Right kidney (tissue), 1 donor: ENCODE results near the gene FN1.

Experiments
- DNase-seq: peaks from one replicate; pipeline ENCODE4 v3.0.0-alpha.2; 2016

The FN1 gene

DNA sequence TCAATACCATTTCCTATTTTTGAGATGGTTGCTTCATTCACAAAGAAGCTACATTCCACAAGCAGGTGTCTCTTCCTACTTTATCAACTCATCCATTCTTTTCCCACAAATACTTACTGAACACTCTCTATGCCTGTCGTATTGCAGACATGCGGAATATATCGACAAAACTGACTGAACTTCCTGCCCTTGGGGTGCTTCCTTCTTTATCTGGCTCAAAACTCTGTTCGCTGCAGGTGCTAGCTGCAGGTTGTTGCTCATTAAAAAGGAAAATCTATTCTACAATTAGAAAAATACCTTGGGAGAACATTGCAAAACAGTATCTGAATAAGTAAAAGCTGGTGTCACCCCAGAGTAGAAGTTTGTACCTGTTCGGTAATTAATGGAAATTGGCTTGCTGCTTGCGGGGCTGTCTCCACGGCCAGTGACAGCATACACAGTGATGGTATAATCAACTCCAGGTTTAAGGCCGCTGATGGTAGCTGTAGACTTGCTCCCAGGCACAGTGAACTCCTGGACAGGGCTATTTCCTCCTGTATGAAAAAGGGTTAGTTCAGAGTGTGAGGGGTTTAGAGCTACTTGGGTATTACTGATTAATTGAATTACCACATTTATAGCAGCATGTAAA, 52.1 kb downstream of the FN1 start:
- DNase-seq: no peak

DNA sequence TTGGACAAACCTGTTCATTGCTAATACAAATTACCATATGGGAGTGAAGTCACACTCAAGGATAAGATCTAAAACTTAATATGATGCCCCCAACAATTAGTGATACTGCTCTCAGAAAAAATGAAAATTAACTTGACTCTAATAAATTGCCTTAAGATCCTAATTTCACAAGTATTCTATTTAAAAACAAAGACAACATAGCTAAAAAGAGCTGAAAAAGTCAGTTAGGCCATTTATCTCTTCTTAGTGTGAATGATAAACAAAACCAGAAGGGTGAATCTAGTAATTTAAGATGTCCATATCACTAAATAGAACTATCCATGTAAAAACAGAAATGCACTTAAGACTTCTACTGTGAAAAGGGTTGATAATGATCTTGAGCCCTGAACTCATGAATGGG, 53.4 kb downstream of the FN1 start:
- DNase-seq: no peak

DNA sequence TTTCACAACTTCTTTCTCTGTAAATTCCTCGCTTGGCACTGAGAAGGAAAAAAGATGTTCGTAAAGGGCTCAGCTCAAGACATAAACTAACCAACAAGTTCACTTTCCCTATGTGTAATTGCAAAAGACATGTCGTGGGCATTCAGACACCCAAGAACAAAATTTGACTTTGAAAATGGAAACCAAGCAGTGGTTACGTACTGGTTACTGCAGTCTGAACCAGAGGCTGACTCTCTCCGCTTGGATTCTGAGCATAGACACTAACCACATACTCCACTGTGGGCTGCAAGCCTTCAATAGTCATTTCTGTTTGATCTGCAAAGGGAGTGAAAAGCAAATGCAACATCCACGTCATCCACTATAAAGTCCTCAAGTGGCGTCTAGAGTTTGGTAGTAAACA, 53.9 kb downstream of the FN1 start:
- no peak for DNase-seq

DNA sequence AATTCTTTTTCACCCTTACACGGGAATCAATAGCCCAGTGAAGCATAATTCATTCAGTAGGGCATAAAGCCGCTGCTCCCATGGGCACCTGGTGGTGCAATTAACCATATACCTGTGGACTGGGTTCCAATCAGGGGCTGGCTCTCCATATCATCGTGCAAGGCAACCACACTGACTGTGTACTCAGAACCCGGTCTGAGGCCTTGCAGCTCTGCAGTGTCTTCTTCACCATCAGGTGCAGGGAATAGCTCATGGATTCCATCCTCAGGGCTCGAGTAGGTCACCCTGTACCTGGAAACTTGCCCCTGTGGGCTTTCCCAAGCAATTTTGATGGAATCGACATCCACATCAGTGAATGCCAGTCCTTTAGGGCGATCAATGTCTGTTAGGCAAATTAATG, 55.2 kb downstream of the FN1 start:
- no peak for DNase-seq

DNA sequence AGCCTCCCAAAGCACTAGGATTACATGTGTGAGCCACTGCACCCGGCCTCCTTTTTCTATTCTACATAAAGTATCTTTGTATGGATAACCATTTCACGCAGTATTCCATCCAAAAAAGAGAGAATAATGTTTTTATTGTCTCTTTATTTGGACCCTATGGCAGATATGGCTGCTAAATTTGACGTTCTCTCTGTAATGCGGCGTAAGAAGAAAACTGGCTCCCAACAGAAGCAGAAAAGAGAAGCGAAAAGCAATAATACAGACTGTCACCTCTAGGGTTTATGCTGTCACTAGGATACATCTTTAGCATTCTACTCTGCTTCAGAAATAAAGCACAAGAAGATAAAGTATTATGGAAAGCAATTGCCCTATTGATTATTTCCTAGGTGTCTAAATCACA, 55.9 kb downstream of the FN1 start:
- no peak for DNase-seq

DNA sequence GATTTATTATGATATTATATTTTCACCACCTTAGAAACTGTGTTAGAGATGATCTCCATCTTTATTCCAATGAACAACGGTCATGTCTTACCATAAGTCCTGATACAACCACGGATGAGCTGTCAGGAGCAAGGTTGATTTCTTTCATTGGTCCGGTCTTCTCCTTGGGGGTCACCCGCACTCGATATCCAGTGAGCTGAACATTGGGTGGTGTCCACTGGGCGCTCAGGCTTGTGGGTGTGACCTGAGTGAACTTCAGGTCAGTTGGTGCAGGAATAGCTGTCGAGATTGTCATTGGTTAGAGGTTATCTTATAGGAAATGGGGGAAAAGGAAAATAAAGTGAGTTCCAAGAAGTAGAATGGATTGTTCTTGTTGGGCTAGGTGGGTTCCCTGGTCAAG, 56.8 kb downstream of the FN1 start:
- DNase-seq: no peak

DNA sequence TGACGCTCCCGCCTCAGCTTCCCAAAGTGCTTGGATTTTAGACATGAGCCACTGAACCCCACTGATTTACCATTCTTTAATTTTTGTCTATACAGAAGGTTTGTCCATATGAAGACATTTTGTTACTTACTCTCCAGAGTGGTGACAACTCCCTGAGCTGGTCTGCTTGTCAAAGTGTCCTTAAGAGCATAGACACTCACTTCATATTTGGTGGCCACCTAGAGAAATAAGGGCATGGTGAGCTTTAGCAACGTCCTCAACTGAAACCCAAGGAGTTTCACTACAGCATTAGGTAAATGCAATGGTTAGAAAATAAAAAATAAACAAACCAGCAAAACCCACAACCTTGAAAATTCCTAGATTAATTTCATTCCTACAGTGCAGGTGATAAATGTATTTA, 57.8 kb downstream of the FN1 start:
- DNase-seq: no peak

DNA sequence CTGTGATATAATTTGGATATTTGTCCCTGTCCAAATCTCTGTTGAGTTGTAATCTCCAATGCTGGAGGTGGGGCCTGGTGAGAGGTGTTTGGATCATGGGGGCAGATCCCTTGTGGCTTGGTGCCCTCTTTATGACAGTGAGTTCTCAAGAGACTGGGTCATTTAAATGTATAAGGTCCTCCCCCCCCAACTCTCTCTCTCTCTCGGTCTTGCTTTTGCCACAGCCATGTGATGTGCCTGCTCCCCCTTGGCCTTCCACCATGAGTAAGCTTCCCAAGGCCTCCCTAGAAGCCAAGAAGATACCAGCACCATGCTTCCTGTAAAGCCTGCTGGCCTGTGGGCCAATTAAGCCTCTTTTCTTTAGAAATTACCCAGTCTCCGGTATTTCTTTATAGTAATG, 58.6 kb downstream of the FN1 start:
- DNase-seq: no peak

DNA sequence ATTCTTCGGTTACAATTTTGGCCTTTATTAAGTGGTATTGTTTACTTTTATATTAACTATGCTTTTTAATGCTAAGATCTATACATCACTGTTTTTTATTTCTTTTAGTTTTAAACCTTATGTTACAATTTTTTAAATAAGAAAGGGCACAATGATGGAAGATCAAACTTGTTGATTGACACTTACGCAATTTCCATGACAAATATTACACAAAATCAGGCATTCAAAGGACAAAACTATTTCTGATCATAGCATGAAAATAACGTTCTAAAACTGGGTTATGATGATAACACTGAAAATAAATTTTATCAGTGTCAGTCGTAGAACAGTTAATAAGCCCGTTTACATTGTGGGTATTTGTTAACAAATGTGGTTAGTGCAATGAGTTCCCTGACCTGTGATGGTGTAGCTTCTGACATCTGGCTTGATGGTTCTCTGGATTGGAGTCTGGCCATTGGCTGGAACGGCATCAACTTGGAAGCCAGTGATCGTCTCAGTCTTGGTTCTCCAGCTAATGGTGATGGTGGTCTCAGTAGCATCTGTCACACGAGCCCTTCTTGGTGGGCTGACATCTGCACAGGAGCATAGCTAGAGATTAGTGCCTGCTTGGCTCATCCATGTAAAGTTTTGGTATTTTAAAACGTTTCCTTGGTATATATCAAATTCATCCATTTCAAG, 59.6 kb downstream of the FN1 start:
- DNase-seq: no peak

DNA sequence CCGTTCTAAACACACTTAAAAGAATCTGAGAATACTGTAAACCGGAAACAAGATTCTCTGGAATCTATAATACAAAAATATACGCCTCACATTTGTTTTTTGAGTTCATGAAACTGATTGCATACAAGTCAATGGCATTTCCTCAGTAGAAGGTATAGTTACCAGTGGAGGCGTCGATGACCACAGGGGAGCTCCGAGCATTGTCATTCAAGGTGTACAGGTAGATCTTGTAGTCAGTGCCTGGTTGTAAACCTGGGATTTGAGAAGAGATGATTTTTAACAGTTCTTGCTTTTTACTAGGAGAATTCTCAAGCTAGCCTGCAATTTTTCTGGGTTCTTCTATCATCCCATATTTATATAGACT, 60.4 kb downstream of the FN1 start:
- DNase-seq: no peak

DNA sequence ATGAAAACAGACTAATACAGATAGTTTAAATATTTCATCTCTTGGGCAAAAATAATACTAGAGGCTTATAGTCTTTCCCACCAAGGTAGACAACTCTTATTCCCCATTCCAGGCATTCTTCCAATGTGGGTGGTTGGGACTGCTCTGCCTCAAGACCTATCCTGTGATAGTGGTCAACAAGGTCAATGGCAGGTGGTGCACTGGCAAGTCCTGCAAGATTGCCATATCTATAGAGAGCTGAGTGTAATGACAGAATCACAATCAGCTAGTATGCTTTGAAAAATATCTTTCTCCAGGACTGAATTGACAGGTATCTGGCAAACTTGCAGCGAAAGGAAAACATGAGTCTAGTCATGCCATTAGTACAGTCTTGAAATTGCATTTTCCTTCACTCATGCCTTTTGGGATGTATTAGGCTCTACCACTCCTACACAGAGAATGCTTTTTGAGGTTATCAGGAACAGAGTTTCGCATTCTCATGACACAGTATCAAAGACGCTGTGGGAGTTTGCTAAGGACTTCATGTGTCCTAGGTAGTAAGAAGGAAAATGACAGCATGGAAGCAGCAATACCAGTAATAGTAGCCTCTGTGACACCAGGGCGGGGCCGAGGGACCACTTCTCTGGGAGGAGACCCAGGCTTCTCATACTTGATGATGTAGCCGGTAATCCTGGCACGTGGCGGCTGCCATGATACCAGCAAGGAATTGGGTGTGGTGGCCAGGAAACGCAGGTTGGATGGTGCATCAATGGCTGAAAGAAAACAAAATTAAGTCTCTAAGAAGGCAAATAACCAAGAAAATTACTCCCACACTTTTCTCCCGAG, 61.0 kb downstream of the FN1 start:
- DNase-seq: no peak

DNA sequence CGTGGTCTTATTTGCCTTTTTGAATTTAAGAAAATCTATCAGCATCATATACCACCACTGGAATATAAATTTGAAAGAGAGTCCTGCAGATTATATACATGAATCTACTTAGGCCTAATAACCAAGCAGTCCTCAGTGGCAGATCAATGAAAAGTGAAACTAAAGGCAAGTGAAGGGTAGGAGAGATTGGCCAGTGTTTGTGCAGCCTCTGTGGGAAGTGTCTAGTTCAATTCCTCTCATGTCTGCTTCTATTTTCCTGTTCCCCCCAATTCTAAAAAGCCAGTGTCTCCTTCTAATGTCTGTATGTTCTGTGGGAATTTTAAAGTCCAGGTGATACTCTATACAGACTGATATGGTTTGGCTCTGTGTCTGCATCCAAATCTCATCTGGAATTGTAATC, 61.9 kb downstream of the FN1 start:
- DNase-seq: no peak

DNA sequence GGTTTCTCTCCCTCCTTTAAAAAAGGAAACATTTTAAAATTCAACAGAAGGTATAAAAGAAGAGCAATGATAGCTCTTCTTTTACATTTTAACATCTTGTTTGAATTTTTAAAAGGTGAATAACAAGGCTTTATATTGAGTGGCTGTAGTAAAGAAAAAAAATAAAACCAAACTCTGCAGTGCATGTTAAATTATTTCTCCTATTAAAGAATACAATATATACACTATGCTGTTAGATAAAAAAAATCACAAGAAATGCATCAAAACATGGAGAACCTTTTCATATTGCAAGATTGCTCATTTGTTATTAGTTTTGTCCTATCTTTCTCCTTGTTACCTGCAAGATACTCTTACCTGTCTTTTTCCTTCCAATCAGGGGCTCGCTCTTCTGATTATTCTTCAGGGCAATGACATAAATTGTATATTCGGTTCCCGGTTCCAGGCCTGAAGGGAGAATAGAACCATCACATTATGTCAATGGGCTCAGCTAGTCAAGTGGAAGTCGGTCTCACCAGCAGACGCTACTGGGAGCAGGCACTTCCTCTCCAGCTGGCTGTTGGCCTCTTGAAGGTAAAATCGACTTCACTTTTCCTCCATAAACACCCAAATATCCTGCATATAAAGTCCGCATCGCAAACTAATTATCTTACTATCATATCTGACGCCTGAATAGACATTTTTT, 62.8 kb downstream of the FN1 start:
- no peak for DNase-seq

DNA sequence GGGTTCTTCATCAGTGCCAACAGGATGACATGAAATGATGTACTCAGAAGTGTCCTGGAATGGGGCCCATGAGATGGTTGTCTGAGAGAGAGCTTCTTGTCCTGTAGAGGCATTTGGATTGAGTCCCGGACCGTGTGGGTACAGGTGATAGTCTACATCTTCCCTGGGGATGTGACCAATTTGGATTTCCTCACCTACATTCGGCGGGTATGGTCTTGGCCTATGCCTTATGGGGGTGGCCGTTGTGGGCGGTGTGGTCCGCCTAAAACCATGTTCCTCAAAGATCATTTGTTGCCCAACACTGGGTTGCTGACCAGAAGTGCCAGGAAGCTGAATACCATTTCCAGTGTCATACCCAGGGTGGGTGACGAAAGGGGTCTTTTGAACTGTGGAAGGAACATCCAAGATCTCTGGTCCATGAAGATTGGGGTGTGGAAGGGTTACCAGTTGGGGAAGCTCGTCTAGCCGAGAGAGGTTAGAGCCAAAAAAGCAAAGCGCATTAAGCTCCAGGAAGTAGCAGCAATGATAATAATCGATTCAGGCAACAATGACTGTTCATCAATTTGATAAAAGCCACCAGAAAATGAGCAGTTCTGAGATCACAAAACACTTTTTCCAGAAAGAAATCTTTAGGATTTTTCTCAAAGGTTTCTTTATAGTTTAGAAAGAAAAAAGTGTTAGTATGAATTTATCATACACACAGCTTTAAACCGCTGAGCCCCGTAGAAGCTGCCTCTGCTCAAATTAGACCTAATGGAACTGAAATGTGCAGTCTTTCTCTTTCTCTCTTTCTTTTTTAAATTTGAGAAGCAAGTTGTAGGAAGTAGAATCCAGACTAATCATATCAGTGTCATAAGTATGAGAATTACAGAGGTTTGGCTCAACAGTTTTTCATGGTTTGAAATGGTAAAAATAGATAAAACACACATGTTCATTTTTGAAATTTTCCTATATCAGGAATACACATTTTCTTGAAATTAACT, 63.7 kb downstream of the FN1 start:
- DNase-seq: no peak

DNA sequence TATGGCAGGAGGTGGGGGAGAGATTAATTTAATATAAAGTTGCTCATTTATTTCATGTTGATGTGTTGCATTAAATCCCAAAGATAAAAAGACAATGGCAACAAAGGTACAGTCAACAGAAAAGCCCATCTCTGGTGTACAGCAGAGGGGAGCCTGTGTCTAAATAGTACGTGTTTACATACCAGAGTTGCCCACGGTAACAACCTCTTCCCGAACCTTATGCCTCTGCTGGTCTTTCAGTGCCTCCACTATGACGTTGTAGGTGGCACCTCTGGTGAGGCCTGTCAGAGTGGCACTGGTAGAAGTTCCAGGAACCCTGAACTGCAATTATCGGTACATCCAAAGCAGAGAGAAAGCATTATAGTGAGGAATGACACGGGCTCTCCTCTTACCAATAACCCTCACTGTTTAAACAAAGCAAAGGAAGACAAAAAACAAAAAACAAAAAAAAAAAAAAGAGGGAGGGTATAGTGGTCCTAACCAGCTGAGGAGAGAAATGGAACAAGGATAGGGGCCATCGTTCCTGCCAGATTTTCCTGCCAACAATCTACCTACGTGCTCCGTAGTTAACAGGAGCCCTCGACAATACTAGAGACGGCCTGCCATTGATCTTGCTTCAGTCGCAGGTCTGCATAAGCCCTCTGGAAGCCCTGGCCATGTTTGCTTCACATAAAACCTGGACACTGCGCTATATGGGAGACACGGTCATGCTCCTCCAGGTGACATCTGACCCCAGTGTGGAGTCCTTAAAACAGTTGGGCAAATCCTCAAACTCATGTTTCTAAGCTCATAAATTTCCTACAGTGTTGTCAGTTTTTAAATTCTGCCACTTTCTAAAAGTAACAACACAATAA, 65.5 kb downstream of the FN1 start:
- no peak for DNase-seq

DNA sequence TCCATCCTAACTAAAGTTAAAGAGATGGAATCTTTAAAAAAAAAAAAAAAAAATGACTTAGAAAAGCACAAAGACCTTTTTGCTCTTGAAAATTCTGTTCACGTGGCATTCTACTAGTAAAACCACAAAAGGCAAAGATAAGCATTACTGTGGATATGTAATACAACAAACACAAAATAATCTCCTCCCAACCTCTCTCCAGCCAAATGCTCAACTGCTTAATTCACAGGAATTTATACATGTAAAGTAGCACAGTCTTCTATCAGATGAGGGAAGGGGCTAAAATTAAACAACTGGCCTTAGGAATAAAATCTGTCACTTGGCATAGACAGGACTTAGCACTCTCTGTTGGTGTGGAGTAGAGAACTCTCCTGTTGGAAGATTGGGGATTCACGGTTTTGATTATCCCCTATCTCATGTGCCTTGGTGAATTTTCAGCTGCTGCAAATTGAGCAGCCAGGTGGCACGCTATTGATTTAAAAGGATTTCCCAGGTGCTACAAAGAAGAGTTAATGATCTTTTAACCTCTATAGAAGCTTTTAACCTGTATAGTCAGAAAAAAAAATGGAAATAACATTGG, 66.6 kb downstream of the FN1 start:
- no peak for DNase-seq

DNA sequence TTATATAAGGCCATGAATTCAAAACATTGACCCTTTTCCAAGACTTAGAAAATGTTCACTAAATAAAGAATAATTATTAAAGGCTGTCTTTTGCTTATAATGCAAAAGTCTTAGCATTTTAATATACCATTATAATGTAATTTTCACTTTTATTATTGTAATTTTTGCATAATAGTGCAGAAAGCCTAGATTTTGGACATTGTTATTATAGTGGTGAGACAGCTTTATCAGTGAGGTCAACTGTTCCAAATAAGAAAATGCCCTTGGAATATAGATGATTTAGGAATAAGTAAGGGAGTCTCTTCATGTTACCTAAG, 67.4 kb downstream of the FN1 start:
- no peak for DNase-seq

DNA sequence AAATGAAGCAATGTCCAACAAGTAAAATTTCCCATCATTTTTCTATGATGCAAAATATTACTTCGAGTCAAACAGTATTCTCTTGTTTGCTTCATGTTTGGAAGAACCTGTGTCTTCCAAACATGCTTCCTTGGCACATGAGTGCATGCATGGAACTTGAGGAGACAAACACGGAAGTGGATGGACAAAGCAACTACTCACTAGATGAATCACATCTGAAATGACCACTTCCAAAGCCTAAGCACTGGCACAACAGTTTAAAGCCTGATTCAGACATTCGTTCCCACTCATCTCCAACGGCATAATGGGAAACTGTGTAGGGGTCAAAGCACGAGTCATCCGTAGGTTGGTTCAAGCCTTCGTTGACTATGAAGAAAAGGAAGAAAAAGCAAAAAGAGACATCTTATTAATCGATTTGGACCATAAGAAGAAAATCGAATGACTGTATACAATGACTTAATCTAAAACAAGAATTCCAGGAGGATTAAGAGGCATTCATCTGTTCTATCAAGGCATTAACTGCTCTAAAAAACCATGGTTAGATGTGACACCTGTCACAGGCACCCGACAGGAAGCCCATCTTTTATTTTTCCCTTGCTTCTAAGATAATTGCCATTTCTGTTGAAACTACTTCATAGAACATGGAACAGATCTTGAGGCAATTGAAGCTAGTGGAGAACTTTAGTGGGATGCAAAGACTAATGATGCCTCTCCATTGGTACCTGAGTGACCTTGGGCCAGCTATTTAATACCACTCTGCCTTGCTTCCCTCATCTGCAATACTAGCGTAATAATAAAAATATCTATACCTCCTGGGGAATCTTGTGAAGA, 68.0 kb downstream of the FN1 start:
- no peak for DNase-seq

DNA sequence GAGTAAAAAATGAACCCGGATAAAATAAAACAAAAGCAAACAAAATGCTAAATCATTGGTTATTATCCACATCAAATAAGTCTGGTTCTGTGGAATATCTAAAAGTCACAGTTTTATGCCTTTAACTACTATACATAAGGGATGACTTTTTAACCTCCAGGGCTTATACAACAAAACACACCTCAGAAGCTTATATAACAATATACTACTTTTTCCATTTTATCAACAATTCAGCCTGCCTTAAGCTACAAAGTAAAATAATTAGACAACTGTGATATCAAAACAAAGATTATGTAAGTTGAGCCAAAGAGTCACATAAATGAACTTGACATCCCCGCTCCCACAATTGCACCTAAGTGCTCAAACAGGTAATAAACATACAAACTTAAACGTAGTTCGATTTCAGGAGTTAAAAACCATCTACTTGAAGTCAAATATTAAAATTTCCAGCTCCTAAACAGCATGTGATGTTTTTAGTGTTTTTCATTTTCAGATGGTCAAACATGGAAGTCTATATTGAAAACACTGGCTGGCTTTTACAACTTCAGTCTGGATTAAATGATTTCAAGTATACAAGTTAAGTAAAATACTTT, 69.3 kb downstream of the FN1 start:
- DNase-seq: no peak
